H9 (cell line): ENCODE measurements around the gene TRIM75. TPM values are rescaled to one million over a fixed set of nuclear protein-coding genes. Genes with fewer than 3 reads are reported as not detected.

Experiments
- DNase-seq: peaks from one replicate; pipeline ENCODE4 v3.0.0-alpha.2; 2017
- H2AFZ ChIP-seq: one replicate; pipeline ENCODE4 v1.6.1; 2013; ENCODE audit warnings: mild to moderate bottlenecking, low read length, control low read depth, moderate library complexity
- H2AK5ac ChIP-seq: 2 replicates; pipeline ENCODE4 v1.6.1; 2013; ENCODE audit warnings: low read length, control low read depth, mixed read lengths; ENCODE audit not compliant: insufficient read length
- H2BK120ac ChIP-seq: one replicate; pipeline ENCODE4 v1.6.1; 2013; ENCODE audit warnings: low read depth, mild to moderate bottlenecking, low read length, control low read depth, inconsistent platforms; ENCODE audit not compliant: poor library complexity, severe bottlenecking
- H2BK12ac ChIP-seq: 2 replicates; pipeline ENCODE4 v1.6.1; 2013; ENCODE audit warnings: low read length, control low read depth, mixed read lengths, low read depth; ENCODE audit not compliant: insufficient read length
- H2BK15ac ChIP-seq: 2 replicates; pipeline ENCODE4 v1.6.1; 2013; ENCODE audit warnings: low read depth, low read length, control low read depth
- H2BK20ac ChIP-seq: one replicate; pipeline ENCODE4 v1.6.1; 2013; ENCODE audit warnings: low read depth, mild to moderate bottlenecking, low read length, control low read depth, inconsistent platforms; ENCODE audit not compliant: poor library complexity, severe bottlenecking
- H2BK5ac ChIP-seq: 2 replicates; pipeline ENCODE4 v1.6.1; 2013; ENCODE audit warnings: low read length, control low read depth, mixed read lengths; ENCODE audit not compliant: insufficient read length
- H3K14ac ChIP-seq: 2 replicates; pipeline ENCODE4 v1.6.1; 2013; ENCODE audit warnings: low read length, control low read depth; ENCODE audit not compliant: insufficient read depth
- H3K18ac ChIP-seq: 2 replicates; pipeline ENCODE4 v1.6.1; 2013; ENCODE audit warnings: low read depth, mild to moderate bottlenecking, mixed read lengths, low read length, control low read depth; ENCODE audit not compliant: insufficient read length
- H3K23ac ChIP-seq: 2 replicates; pipeline ENCODE4 v1.6.1; 2013; ENCODE audit warnings: low read length, control low read depth, mixed read lengths, low read depth; ENCODE audit not compliant: insufficient read length
- H3K23me2 ChIP-seq: 2 replicates; pipeline ENCODE4 v1.6.1; 2013; ENCODE audit warnings: low read depth, mild to moderate bottlenecking, mixed read lengths, low read length, control low read depth; ENCODE audit not compliant: insufficient read length, poor library complexity, severe bottlenecking
- H3K27ac ChIP-seq: 2 replicates; pipeline ENCODE4 v1.5.1; 2013; ENCODE audit warnings: low read length, control low read depth, mixed read lengths, low read depth; ENCODE audit not compliant: insufficient read length
- H3K27me3 ChIP-seq: 2 replicates; pipeline ENCODE4 v1.6.1; 2013; ENCODE audit warnings: low read length, control low read depth, inconsistent platforms; ENCODE audit not compliant: insufficient read depth
- H3K4ac ChIP-seq: 2 replicates; pipeline ENCODE4 v1.6.1; 2013; ENCODE audit warnings: low read depth, mild to moderate bottlenecking, control low read depth, inconsistent platforms, low read length, moderate library complexity
- H3K4me1 ChIP-seq: 2 replicates; pipeline ENCODE4 v1.6.1; 2013; ENCODE audit warnings: low read length, control low read depth, inconsistent platforms; ENCODE audit not compliant: insufficient read depth
- H3K4me2 ChIP-seq: 2 replicates; pipeline ENCODE4 v1.6.1; 2013; ENCODE audit warnings: low read length, control low read depth, mixed read lengths; ENCODE audit not compliant: insufficient read length, insufficient read depth
- H3K56ac ChIP-seq: 2 replicates; pipeline ENCODE4 v1.6.1; 2013; ENCODE audit warnings: low read depth, mild to moderate bottlenecking, mixed read lengths, low read length, control low read depth; ENCODE audit not compliant: insufficient read length
- H3K79me1 ChIP-seq: 2 replicates; pipeline ENCODE4 v1.6.1; 2013; ENCODE audit warnings: low read depth, mild to moderate bottlenecking, moderate library complexity, low read length, control low read depth, inconsistent platforms; ENCODE audit not compliant: insufficient read depth, poor library complexity, severe bottlenecking
- H3K79me2 ChIP-seq: 2 replicates; pipeline ENCODE4 v1.6.1; 2013; ENCODE audit warnings: low read length, control low read depth, inconsistent platforms; ENCODE audit not compliant: insufficient read depth
- H3K9ac ChIP-seq: 2 replicates; pipeline ENCODE4 v1.6.1; 2013; ENCODE audit warnings: low read length, control low read depth, mixed read lengths; ENCODE audit not compliant: insufficient read length; ENCODE audit errors: extremely low read depth
- H3K9me3 ChIP-seq: one replicate; pipeline ENCODE4 v1.6.1; 2013; ENCODE audit warnings: low read depth, low read length, inconsistent platforms; ENCODE audit not compliant: control insufficient read depth
- H3T11ph ChIP-seq: one replicate; pipeline ENCODE4 v1.6.1; 2013; ENCODE audit warnings: mild to moderate bottlenecking, low read length, control low read depth, inconsistent platforms
- H4K20me1 ChIP-seq: one replicate; pipeline ENCODE4 v1.6.1; 2013; ENCODE audit not compliant: control insufficient read depth, insufficient read length, insufficient read depth
- H4K5ac ChIP-seq: 2 replicates; pipeline ENCODE4 v1.6.1; 2013; ENCODE audit warnings: low read depth, mild to moderate bottlenecking, mixed read lengths, low read length, control low read depth; ENCODE audit not compliant: insufficient read length
- H4K8ac ChIP-seq: replicated peaks from 2 replicates; pipeline ENCODE4 v1.6.1; 2013; ENCODE audit warnings: low read length, control low read depth, mixed read lengths, low read depth; ENCODE audit not compliant: insufficient read length
- H4K91ac ChIP-seq: 2 replicates; pipeline ENCODE4 v1.6.1; 2013; ENCODE audit warnings: low read depth, mild to moderate bottlenecking, moderate library complexity, mixed read lengths, low read length, control low read depth; ENCODE audit not compliant: insufficient read length
- H3K27ac Mint-ChIP-seq, 3 experiments: 2 replicates in 2 of 3; 3 replicates in 1 of 3; pipeline ENCODE4 v1.8.0; 2020 to 2021; ENCODE audit warnings: mixed read lengths in 3 of 3, mild to moderate bottlenecking in 1 of 3, moderate library complexity in 1 of 3
- H3K27me3 Mint-ChIP-seq: 2 replicates; pipeline ENCODE4 v1.8.0; 2021; ENCODE audit warnings: low read depth, mild to moderate bottlenecking, moderate library complexity, mixed read lengths
- H3K36me3 Mint-ChIP-seq, 3 experiments: 2 replicates in 2 of 3; 3 replicates in 1 of 3; pipeline ENCODE4 v1.8.0; 2020 to 2021; ENCODE audit warnings: low read depth in 3 of 3, mixed read lengths in 3 of 3; ENCODE audit not compliant: insufficient read depth in 1 of 3
- H3K4me1 Mint-ChIP-seq, 2 experiments: 2 replicates each; pipeline ENCODE4 v1.8.0; 2020; ENCODE audit warnings: mixed read lengths in 2 of 2
- H3K4me3 Mint-ChIP-seq, 2 experiments: 2 replicates in 1 of 2; 3 replicates in 1 of 2; pipeline ENCODE4 v1.8.0; 2020 to 2021; ENCODE audit warnings: mild to moderate bottlenecking in 2 of 2, mixed read lengths in 2 of 2, moderate library complexity in 1 of 2
- H3K9me3 Mint-ChIP-seq, 2 experiments: 2 replicates in 1 of 2; 3 replicates in 1 of 2; pipeline ENCODE4 v1.8.0; 2020; ENCODE audit warnings: mild to moderate bottlenecking in 2 of 2, mixed read lengths in 2 of 2, moderate library complexity in 1 of 2
- CTCF ChIP-seq: fragments of 200-600 bp; sonication (generic); conservative IDR thresholded peaks from 3 replicates; pipeline ENCODE4 v1.8.0; 2021; ENCODE audit warnings: antibody characterized with exemption, mild to moderate bottlenecking
- WGBS: extraction: QIAGEN DNeasy Blood & Tissue Kit; methylation state at CpG from one replicate; pipeline ENCODE4 v1.1.7; 2013; ENCODE audit warnings: missing lambda C conversion rate, low lambda C conversion rate, mixed read lengths; ENCODE audit not compliant: insufficient read length; ENCODE audit errors: extremely low coverage; 5-methylcytosine and 5-hydroxymethylcytosine counted together
- total RNA-seq: library from RNA; stranded (reverse); gene quantifications from 2 replicates; pipeline ENCODE4 v1.2.1, GENCODE V29; 2021

Gene TRIM75
- total RNA-seq, 1 experiment from 2014 or later = not detected

- no peaks in the 10 kb centered on the region for H3K4me1 Mint-ChIP-seq
- no peak overlapping the region for H2BK20ac ChIP-seq
- peak; percentile 81 for TF ChIP-seq CTCF
- no peak overlapping the region for H2BK15ac ChIP-seq
- no peaks in the 10 kb centered on the region for H3K23me2 ChIP-seq
- H4K20me1 ChIP-seq = no peaks in the 10 kb centered on the region
- no peaks in the 10 kb centered on the region for H3K9me3 ChIP-seq
- peaks cover 6 to 32% (median 26%) of the 10 kb centered on the region in 3 experiments; a peak in 6 of 7 replicates for H3K36me3 Mint-ChIP-seq
- no peaks in the 10 kb centered on the region for H3K27me3 Mint-ChIP-seq
- H2AK5ac ChIP-seq = no peak overlapping the region
- no peaks in the 10 kb centered on the region for H3K4me1 ChIP-seq
- no peak overlapping the region for H3K4ac ChIP-seq
- H2BK12ac ChIP-seq = no peak overlapping the region
- H4K8ac ChIP-seq = no peak overlapping the region
- H4K91ac ChIP-seq = no peak overlapping the region
- H3K4me3 Mint-ChIP-seq = no peak overlapping the region
- DNase-seq = no peak
- no peak overlapping the region for H3T11ph ChIP-seq
- no peaks in the 10 kb centered on the region for H3K27me3 ChIP-seq
- no peak overlapping the region for H3K14ac ChIP-seq
- H3K27ac ChIP-seq = no peak overlapping the region
- H3K9me3 Mint-ChIP-seq = no peaks in the 10 kb centered on the region
- no peaks in the 10 kb centered on the region for H3K79me1 ChIP-seq
- H3K23ac ChIP-seq = no peak overlapping the region
- H3K18ac ChIP-seq = no peak overlapping the region
- no peak overlapping the region for H2AFZ ChIP-seq
- H3K4me2 ChIP-seq = no peak overlapping the region
- no CpG with 5 or more reads among the region's 2 CpGs for WGBS
- H3K9ac ChIP-seq = no peak overlapping the region
- H3K79me2 ChIP-seq = no peaks in the 10 kb centered on the region
- no peak overlapping the region for H3K56ac ChIP-seq
- H2BK5ac ChIP-seq = no peak overlapping the region
- H3K27ac Mint-ChIP-seq = peak overlapping the region in 1 of 3 experiments; percentile 74; a peak in 1 of 7 replicates
- no peak overlapping the region for H2BK120ac ChIP-seq
- H4K5ac ChIP-seq = no peak overlapping the region
These were observed 43.1 kb downstream of the TRIM75 start for GRCh38 chr4:165096776-165097175.
